Measurements from ENCODE around the gene PARL. TPM values are rescaled to one million over a fixed set of nuclear protein-coding genes. Genes with fewer than 3 reads are reported as not detected.
A peak's percentile ranks its signal among the peaks of the same experiment; 100 is the strongest.

PARL gene
- total and polyA plus RNA-seq, 2 of the 13 experiments (the other 11 are each of a cell fraction or from before 2014, with no cell fraction given), result 46.3 to 58.6 TPM

DNA sequence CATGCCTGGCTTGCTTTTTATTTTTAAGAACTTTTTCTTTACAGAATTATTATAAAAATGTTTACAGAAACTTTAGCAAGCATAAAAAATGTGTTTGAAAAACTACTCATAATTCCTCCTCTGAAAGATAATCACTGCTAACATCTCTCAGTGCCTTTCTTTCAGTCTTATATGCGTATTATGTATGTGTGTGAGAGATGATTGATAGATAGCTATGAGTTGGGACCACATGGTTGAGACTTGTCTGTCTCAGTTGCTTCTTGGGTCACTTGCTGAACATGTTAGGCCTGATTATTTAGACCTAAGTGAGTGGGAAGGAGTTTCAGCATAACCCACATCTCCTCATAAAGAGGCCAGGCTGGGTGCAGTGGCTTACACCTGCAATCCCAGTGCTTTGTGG is 70.4 kb downstream of the PARL start (continued):
- TF ChIP-seq, protein P1, sequence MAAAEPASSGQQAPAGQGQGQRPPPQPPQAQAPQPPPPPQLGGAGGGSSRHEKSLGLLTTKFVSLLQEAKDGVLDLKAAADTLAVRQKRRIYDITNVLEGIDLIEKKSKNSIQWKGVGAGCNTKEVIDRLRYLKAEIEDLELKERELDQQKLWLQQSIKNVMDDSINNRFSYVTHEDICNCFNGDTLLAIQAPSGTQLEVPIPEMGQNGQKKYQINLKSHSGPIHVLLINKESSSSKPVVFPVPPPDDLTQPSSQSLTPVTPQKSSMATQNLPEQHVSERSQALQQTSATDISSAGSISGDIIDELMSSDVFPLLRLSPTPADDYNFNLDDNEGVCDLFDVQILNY (CRISPR knock-in tag; conservative IDR thresholded peaks at IDR 0.05), result no peak

DNA sequence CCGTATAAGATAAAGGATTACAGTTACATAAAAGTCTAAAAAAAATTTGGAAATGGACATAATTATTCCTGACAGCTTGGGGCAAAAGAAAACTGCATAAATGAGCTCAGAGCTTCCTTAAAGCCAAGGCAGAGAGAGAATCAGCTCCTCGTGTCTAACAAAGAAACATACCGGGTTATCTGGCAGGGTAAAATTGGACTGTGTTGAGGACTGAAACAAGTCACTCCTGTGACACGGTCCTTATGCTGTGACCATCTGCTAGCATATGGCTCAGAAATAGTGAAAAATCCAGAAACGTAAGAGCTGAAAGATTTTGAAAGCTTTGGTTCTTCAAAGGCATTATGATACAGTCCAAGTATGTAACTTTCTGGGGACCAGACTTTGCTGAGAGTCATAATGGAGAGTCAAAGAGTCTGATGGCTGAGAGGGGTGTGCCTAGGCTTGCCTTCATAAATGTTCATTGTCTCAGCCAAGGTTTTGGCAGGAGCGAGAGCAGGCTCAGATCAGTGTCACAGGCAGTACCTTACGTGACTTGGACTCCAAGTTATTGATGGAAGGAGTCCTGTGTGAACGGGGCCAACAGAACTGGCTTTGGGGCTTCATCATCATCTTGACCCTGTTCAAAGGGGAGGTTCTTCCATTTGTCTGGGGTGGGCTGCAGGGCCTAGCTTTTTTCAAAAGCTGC is 71.8 kb downstream of the PARL start:
- Histone ChIP-seq H3K27ac (ENCODE audit: extremely low read length, insufficient read depth, low read length) (no peak overlapping the region), H3K36me3 (replicated peaks in 1 of 2; ENCODE audit: control insufficient read depth in 1 of 2, insufficient read depth in 2 of 2, low read length in 2 of 2) (peaks cover 13 to 31% of the 10 kb centered on the region in 2 experiments), H3K9ac (ENCODE audit: insufficient read depth, low read depth, low read length) (no peak overlapping the region), H2AFZ (ENCODE audit: low read length) (no peak overlapping the region), H4K20me1 (ENCODE audit: insufficient read depth, low read length) (no peaks in the 10 kb centered on the region), H3K4me3 (replicated peaks in 1 of 3; ENCODE audit: insufficient read depth in 1 of 3, low read depth in 2 of 3, low read length in 3 of 3) (no peak overlapping the region), H3K4me2 (ENCODE audit: low read depth, low read length) (no peak overlapping the region), H3K27me3 (ENCODE audit: control insufficient read depth in 1 of 2, insufficient read depth in 2 of 2, low read length in 2 of 2) (no peaks in the 10 kb centered on the region), H3K9me3 (ENCODE audit: low read length) (no peaks in the 10 kb centered on the region), H3K4me1 (ENCODE audit: insufficient read depth, low read length) (no peaks in the 10 kb centered on the region; the same call in 1 of the 2 replicates), H3K79me2 (ENCODE audit: insufficient read depth, low read length) (no peaks in the 10 kb centered on the region)
- ATAC-seq (no peak), DNase-seq (ENCODE audit: low spot score) (no peak), FAIRE-seq (no peak)
- BruUV-seq (replicated peaks), result no TSS peak
- in situ Hi-C loops (cut with HindIII; ENCODE audit: extremely low pct_ligation_motif_present, low pct_unique_long_range_greater_than_20kb), result no loop called here
- ChIA-PET POLR2A (no interaction called here), CTCF (ENCODE audit: low intra/inter-chr PET ratio, low total read pairs) (no interaction called here)
- intact Hi-C loops (cut with micrococcal nuclease; ENCODE audit: unreplicated experiment), result no loop called here
- TF ChIP-seq, protein P2, sequence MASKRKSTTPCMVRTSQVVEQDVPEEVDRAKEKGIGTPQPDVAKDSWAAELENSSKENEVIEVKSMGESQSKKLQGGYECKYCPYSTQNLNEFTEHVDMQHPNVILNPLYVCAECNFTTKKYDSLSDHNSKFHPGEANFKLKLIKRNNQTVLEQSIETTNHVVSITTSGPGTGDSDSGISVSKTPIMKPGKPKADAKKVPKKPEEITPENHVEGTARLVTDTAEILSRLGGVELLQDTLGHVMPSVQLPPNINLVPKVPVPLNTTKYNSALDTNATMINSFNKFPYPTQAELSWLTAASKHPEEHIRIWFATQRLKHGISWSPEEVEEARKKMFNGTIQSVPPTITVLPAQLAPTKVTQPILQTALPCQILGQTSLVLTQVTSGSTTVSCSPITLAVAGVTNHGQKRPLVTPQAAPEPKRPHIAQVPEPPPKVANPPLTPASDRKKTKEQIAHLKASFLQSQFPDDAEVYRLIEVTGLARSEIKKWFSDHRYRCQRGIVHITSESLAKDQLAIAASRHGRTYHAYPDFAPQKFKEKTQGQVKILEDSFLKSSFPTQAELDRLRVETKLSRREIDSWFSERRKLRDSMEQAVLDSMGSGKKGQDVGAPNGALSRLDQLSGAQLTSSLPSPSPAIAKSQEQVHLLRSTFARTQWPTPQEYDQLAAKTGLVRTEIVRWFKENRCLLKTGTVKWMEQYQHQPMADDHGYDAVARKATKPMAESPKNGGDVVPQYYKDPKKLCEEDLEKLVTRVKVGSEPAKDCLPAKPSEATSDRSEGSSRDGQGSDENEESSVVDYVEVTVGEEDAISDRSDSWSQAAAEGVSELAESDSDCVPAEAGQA (IDR thresholded peaks at IDR 0.05; ENCODE audit: low read depth), result no peak
- TF ChIP-seq, protein P2 (CRISPR knock-in tag; IDR thresholded peaks at IDR 0.05; ENCODE audit: borderline replicate concordance), result no peak
- peak; percentile 33; the same call in 1 of the 2 replicates for TF ChIP-seq POLR2G (IDR thresholded peaks at IDR 0.05; ENCODE audit: low read depth, low read length)
- 97% methylated on average over 8 of the region's 8 CpGs for WGBS (ENCODE audit: low lambda C conversion rate)

Data from HepG2 (cell line).